Lung (tissue), 12 donors: Measurements from ENCODE around the gene DOCK4. TPM values are rescaled to one million over a fixed set of nuclear protein-coding genes. Genes with fewer than 3 reads are reported as not detected.

Experiments
- ATAC-seq: fragments of 200-7000 bp; cut with Tn5 transposase; one replicate; pipeline ENCODE4 v1.9.1; 2020; ENCODE audit warnings: moderate number of reproducible peaks; ENCODE audit not compliant: insufficient read depth, low FRiP score
- DNase-seq, 3 donors: peaks; one replicate each; pipeline ENCODE4 v3.0.0-alpha.2; 2013 to 2017
- H3K27ac ChIP-seq, 2 donors: one replicate each; pipeline ENCODE4 v1.5.1; 2013; ENCODE audit warnings: mild to moderate bottlenecking in 2 of 2, moderate library complexity in 2 of 2, control low read depth in 1 of 2, inconsistent platforms in 1 of 2, low read depth in 1 of 2, low read length in 1 of 2
- H3K27me3 ChIP-seq, 3 donors: one replicate each; pipeline ENCODE4 v1.5.1; 2013; ENCODE audit warnings: low read length in 2 of 3; ENCODE audit not compliant: control insufficient read depth in 3 of 3, insufficient read depth in 3 of 3
- H3K36me3 ChIP-seq, 4 donors: one replicate each; pipeline ENCODE4 v1.5.1; 2013; ENCODE audit warnings: low read length in 4 of 4, mild to moderate bottlenecking in 1 of 4, moderate library complexity in 1 of 4; ENCODE audit not compliant: control insufficient read depth in 4 of 4, insufficient read depth in 4 of 4
- H3K4me1 ChIP-seq, 5 donors: one replicate each; pipeline ENCODE4 v1.5.1; 2013; ENCODE audit warnings: low read length in 5 of 5, mild to moderate bottlenecking in 2 of 5, moderate library complexity in 1 of 5; ENCODE audit not compliant: control insufficient read depth in 5 of 5, insufficient read depth in 5 of 5
- H3K4me3 ChIP-seq: one replicate; pipeline ENCODE4 v1.5.1; 2013; ENCODE audit warnings: mild to moderate bottlenecking, control low read depth, moderate library complexity
- H3K9ac ChIP-seq, 2 donors: one replicate each; pipeline ENCODE4 v1.5.1; 2013; ENCODE audit warnings: low read length in 2 of 2, control low read depth in 1 of 2; ENCODE audit not compliant: insufficient read depth in 1 of 2
- H3K9me3 ChIP-seq, 4 donors: one replicate each; pipeline ENCODE4 v1.5.1; 2013; ENCODE audit warnings: low read length in 3 of 4, mild to moderate bottlenecking in 1 of 4, moderate library complexity in 1 of 4; ENCODE audit not compliant: control insufficient read depth in 4 of 4, insufficient read depth in 3 of 4
- WGBS, 2 donors: extraction: QIAGEN DNeasy Blood & Tissue Kit; methylation state at CpG; one replicate each; pipeline ENCODE4 v1.1.7; 2013; 5-methylcytosine and 5-hydroxymethylcytosine counted together
- polyA plus RNA-seq, 2 donors: library from polyadenylated mRNA; stranded (reverse); fragments of 200-250 nt; gene quantifications; one replicate each; pipeline ENCODE4 v1.2.1, GENCODE V29; 2013
- total RNA-seq, 2 donors: library from RNA; depleted of rRNA in 1 of 2; stranded (reverse); fragments of >200 nt in 1 of 2; gene quantifications; one replicate each; pipeline ENCODE4 v1.2.1, GENCODE V29; 2014 to 2021
- TF ChIP-seq, protein P1 (sequence below): IDR thresholded peaks from 2 replicates; pipeline ENCODE4 v1.5.1; 2012; ENCODE audit warnings: mild to moderate bottlenecking; ENCODE audit errors: control extremely low read depth, extremely low read depth
- donor health status: control.
- donor health status: control.
- donor health status: Bipolar disorder and iron deficiency.
- donor health status: healthy.
- donor health status: DM: yes; HTN: yes; CAD: no.

Gene DOCK4
- total and polyA plus RNA-seq, 4 donors: 18.7 to 163 (median 40.3) TPM

DNA sequence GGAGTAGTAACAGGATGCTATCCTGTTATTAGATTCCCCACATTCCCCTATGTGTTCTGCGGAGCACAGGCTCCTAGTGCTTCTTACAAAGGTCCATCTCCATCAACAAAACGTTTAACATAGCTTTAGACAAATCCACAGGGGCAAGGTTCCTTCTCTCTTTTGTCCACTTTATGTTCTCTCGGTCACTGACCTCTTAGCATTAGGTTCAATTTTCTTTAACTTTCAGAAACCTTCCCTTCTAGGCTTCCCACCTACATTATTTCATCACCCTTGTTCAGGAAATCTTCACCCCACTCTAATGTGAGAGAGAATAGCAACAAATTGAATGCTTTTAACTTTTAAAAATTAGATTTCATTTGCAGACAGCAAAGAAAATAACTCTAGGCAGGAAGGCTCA lies 84.9 kb downstream of the DOCK4 start:
- H3K4me3 ChIP-seq: no peak overlapping the region
- H3K9me3 ChIP-seq: no peaks in the 10 kb centered on the region
- peaks cover 0 to 11% (median 0%) of the 10 kb centered on the region in 5 donors for H3K4me1 ChIP-seq
- DNase-seq (no peak), ATAC-seq (no peak)
- H3K27me3 ChIP-seq: no peaks in the 10 kb centered on the region
- 82 to 87% methylated on average over 3 of the region's 3 CpGs for WGBS, 2 donors
- H3K36me3 ChIP-seq: no peaks in the 10 kb centered on the region
- no peak overlapping the region for H3K27ac ChIP-seq
- TF ChIP-seq, protein P1, sequence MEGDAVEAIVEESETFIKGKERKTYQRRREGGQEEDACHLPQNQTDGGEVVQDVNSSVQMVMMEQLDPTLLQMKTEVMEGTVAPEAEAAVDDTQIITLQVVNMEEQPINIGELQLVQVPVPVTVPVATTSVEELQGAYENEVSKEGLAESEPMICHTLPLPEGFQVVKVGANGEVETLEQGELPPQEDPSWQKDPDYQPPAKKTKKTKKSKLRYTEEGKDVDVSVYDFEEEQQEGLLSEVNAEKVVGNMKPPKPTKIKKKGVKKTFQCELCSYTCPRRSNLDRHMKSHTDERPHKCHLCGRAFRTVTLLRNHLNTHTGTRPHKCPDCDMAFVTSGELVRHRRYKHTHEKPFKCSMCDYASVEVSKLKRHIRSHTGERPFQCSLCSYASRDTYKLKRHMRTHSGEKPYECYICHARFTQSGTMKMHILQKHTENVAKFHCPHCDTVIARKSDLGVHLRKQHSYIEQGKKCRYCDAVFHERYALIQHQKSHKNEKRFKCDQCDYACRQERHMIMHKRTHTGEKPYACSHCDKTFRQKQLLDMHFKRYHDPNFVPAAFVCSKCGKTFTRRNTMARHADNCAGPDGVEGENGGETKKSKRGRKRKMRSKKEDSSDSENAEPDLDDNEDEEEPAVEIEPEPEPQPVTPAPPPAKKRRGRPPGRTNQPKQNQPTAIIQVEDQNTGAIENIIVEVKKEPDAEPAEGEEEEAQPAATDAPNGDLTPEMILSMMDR: no peak
- H3K9ac ChIP-seq: no peak overlapping the region

DNA sequence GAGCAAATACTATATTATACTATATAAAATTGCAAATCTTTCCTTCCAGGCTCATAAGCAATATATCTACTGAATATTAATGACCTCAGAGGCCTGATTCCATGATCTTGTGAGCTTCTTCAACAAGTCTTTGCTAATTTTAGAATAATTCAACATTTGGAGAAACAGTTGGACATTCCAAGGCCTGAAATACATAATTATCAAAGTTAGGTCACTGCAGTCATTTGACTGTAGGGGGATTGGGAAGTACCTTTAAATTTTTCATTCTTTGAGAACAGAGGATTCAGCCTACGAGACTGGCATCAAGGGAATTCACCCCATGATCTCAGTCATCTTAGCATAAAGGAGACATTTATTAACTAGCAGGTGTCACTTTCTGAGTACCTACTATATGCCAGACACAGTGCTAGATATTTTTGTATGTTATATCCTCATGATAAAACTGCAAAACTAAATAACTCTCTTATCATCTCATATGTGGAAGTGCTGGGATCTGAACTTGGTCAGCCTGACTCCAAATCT lies 85.4 kb downstream of the DOCK4 start:
- H3K27ac ChIP-seq: no peak overlapping the region
- WGBS, 2 donors: 79 to 83% methylated on average over 1 of the region's 1 CpG
- H3K36me3 ChIP-seq: no peaks in the 10 kb centered on the region
- no peaks in the 10 kb centered on the region for H3K9me3 ChIP-seq
- H3K27me3 ChIP-seq: no peaks in the 10 kb centered on the region
- ATAC-seq (no peak), DNase-seq (no peak)
- H3K9ac ChIP-seq: no peak overlapping the region
- no peak overlapping the region for H3K4me3 ChIP-seq
- TF ChIP-seq, protein P1: no peak
- peaks cover 0 to 11% (median 0%) of the 10 kb centered on the region in 5 donors for H3K4me1 ChIP-seq

DNA sequence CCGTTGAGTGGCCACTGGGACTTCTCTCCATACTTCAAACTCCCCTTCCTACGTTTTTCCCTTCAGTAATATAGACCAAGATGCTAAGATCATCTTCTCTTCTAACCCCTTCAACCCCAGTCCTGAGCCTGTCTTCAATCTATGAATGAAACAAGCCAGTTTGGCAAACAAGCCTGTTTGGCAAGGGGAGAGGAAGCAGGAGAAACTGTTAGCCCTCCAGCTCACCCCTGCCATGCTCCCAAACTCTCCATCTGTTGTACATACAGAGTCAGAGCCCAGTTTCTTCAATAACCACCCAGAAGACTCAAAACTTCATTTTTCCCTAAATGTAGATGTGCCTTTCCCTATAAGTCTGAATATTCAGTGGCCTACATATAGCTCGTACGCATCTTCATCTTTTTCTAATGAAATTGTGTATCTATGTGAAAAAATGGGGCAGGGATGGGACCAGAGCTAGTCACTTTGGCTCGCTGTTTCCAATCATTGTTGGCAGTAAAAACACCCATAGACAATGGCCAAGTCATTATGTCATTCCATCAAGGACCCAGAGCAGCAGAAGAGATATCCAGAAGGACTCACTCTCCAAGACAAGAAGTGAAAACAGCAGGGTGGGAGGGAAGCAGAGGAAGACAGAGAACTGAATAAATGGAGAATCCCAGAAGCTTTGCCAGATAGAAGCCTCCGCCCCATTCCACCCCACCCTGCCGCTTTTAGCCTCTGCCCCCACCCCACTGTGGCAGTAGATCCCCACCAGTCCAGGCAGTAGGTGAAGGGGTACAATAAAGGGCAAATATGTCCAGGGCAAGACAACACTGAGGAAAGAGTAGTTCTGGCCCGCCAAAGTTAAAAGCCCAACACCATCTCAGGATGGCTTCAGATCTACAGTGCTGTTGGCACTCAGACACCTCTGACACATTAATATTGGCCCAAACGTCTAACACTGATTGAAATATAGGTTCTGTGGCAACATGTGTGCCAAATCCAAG lies 87.3 kb downstream of the DOCK4 start:
- TF ChIP-seq, protein P1: no peak
- Histone ChIP-seq H3K9ac (no peak overlapping the region), H3K4me3 (no peak overlapping the region), H3K4me1 (peaks cover 0 to 11% (median 0%) of the 10 kb centered on the region in 5 donors), H3K36me3 (no peaks in the 10 kb centered on the region), H3K27ac (no peak overlapping the region), H3K9me3 (no peaks in the 10 kb centered on the region), H3K27me3 (no peaks in the 10 kb centered on the region)
- DNase-seq: no peak
- WGBS, 2 donors: 85 to 93% methylated on average over 9 of the region's 9 CpGs
- ATAC-seq: no peak
